Stimulated activated naive B cell treated with anti-CD40 and anti-IgM and Interleukin-4, amounts not matched to agents 10 μg/mL and 1 μg/mL and 100 μg/mL, for 72 hours (primary cell): ENCODE data around the gene TBC1D14.

Source experiments
- ATAC-seq, 2 donors: fragments of 150-1000 bp; cut with Tn5 transposase; replicated peaks; 2 replicates each; pipeline ENCODE4 v1.10.0; 2021; ENCODE audit warnings: moderate library complexity in 1 of 2
- DNase-seq: peaks from one replicate; pipeline ENCODE4 v3.0.0; 2021
- H3K27ac Mint-ChIP-seq: one replicate; pipeline ENCODE4 v1.8.0; 2022; ENCODE audit warnings: mild to moderate bottlenecking, mixed read lengths
- H3K27me3 Mint-ChIP-seq, 2 donors: one replicate each; pipeline ENCODE4 v1.8.0; 2022; ENCODE audit warnings: mixed read lengths in 2 of 2
- H3K36me3 Mint-ChIP-seq, 2 donors: one replicate each; pipeline ENCODE4 v1.8.0; 2022; ENCODE audit warnings: mixed read lengths in 2 of 2, mild to moderate bottlenecking in 1 of 2
- H3K4me1 Mint-ChIP-seq, 2 donors: one replicate each; pipeline ENCODE4 v1.8.0; 2022; ENCODE audit warnings: mixed read lengths in 2 of 2, mild to moderate bottlenecking in 1 of 2
- H3K4me3 Mint-ChIP-seq, 2 donors: one replicate each; pipeline ENCODE4 v1.8.0; 2022; ENCODE audit warnings: mild to moderate bottlenecking in 2 of 2, mixed read lengths in 2 of 2, moderate library complexity in 1 of 2
- H3K9me3 Mint-ChIP-seq, 2 donors: one replicate each; pipeline ENCODE4 v1.8.0; 2022; ENCODE audit warnings: mixed read lengths in 2 of 2, mild to moderate bottlenecking in 1 of 2

The TBC1D14 gene

DNA sequence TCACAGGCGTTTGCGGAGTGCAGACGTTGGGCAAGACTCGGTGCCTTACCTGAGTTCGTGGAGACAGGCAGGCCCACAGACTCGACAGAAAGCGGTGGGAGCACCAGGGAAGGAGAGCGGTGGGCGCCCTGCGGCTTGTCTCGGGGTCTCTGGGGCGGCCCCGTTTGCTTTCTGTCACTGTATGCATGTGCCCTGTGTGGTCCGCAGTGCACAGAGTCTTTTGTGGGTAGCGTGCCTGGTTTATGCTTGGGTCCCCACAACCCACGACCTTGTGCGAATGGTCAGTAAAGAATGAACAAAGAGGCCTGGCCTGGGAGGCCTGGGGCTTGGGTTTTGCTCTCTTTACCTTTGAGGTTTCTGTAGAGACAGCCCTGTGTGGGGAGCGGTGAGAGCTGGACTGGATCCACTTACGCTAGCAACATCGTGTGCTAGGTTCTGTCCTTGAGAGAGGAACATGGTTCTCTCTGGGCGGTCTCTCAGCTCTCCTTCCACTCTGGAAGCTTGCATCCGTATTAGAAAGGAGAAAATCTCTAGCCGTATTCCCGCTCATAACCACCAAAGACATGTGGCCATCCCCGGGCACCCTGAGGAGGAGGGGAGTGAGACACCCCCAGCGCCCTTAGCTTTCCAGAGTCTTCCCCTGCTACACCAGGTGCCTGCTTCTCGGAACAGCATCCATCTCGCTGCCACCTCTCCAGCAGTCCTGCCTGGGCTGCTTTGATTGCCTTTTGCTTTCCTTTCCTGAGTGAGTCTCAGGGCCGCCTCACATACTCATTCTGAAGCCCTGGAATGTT lies 134.7 kb downstream of the TBC1D14 start:
- Mint-ChIP-seq H3K27ac (peak overlapping the region; percentile 90), H3K36me3 (peaks cover 4 to 14% of the 10 kb centered on the region in 2 donors), H3K27me3 (no peaks in the 10 kb centered on the region), H3K4me1 (peaks cover 49 to 64% of the 10 kb centered on the region in 2 donors), H3K9me3 (no peaks in the 10 kb centered on the region), H3K4me3 (peak overlapping the region; percentile 92)
- no peak for DNase-seq
- ATAC-seq = no peak

DNA sequence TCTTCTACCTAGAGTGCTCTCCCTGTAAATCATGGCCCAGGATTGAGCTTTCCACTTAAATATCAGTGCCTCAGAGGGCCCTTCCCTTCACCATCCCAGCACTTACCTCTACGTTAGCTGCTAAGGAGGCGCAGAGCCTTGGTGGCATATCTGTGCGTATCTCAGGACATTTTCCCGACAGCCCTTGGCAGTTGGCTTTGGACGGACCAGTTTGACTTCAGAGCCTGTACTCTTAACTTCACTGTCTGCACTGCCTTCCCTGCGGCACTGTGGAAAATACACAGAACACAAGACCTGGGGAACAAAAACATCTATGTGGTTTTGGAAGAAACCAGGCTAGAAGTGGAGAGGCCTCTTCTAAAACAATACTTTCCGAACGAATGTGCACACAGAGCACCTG lies 135.9 kb downstream of the TBC1D14 start:
- no peak for DNase-seq
- Mint-ChIP-seq H3K4me1 (peaks cover 54 to 70% of the 10 kb centered on the region in 2 donors), H3K27me3 (no peaks in the 10 kb centered on the region), H3K4me3 (peak overlapping the region; percentile 27 to 64), H3K36me3 (peaks cover 7 to 17% of the 10 kb centered on the region in 2 donors), H3K9me3 (no peaks in the 10 kb centered on the region), H3K27ac (no peak overlapping the region)
- no peak for ATAC-seq

DNA sequence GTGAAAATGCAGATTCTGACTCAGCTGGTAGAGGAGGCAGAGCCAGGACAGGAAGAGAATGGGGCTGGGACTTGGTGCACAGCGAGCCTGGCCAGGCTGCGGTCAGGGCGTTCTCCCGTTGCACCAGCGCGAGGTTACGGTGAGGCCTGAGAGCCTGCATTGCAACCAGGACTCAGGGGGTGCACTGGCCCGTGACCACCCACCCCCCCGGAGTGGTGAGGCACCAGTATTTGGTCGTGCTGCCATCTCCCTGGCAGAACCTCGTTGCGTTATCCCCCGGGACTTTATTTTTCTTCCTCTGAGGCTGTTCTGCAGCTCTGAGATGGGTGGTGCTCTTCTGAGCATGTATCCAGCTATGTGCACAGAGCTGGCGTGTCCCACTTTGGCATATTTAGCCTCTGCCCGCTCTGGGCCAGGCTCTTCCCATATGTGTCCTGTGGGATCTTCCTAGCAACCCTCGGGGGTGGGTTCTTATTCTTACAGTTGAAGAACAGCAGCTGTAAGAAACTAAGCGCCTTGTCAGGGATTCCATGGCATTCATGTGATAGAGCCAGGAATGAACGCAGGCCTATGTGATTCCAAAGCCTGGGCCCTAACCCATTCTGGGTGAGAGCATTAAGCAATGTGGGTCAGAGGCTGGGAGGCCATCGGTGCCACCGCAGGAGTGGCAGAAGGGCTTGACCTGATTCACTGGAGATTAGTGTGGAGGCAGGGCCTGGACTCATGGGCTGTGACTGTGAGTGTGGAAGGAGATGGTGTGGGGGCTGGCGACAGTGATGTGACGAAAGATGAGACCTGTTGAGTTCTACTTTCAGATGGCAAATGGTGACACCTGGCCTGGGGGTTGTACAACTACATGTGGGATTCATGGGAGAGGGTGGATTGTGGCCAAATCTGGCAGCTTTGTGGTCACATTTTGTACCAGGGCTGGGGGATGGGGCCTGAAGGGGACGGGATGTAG lies 136.6 kb downstream of the TBC1D14 start:
- H3K4me1 Mint-ChIP-seq = peaks cover 53 to 68% of the 10 kb centered on the region in 2 donors
- H3K27ac Mint-ChIP-seq = peak overlapping the region; percentile 60
- H3K4me3 Mint-ChIP-seq = peak overlapping the region; percentile 33 to 64

DNA sequence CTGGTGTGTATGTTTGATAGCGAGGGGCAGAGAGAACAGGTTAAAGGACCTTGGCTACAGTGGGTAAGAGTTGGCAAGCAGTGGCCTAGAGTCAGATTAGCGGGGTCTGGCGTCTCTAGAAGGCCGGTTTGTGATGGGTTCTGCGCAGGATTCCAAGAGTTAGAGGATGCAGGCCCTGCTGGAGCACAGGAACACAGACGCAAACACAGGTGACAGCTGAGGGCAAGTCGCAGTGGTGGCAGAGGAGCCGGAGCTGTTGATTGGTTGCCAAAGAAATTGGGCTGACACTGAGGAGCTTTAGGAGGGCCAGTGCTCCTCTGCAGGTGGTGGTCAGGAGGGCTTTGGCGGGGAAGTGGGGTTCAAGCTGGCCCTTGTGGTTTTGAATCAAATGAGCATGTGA lies 137.3 kb downstream of the TBC1D14 start:
- Mint-ChIP-seq H3K36me3 (peaks cover 7 to 17% of the 10 kb centered on the region in 2 donors), H3K27ac (peak overlapping the region; percentile 60), H3K4me1 (peaks cover 46 to 61% of the 10 kb centered on the region in 2 donors), H3K9me3 (no peaks in the 10 kb centered on the region), H3K4me3 (no peak overlapping the region), H3K27me3 (no peaks in the 10 kb centered on the region)
- no peak for ATAC-seq
- no peak for DNase-seq

More for the DNA sequence above, 136.6 kb downstream of the TBC1D14 start:
- DNase-seq = peak; percentile 36
- peaks cover 7 to 17% of the 10 kb centered on the region in 2 donors for H3K36me3 Mint-ChIP-seq
- H3K27me3 Mint-ChIP-seq = no peaks in the 10 kb centered on the region
- peak in 1 of 2 donors; percentile 2 for ATAC-seq
- H3K9me3 Mint-ChIP-seq = no peaks in the 10 kb centered on the region

DNA sequence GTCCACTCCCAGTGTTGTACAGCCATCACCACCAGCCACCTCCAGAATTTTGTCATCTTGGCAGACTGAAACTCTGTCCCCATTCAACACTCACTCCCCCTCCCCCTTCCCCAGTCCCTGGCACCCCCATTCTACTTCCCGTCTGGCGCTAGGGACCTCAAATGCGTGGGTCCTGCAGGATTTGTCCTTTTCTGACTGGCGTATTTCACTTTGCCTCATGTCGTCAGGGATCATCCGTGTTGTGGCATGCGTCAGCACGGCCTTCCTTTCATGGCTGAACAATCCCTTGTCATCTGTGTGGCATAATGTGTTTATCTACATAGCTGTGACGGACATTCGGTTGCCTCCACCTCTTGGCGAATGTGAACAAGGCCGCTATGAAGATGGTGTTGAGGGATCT lies 139.0 kb downstream of the TBC1D14 start:
- Mint-ChIP-seq H3K4me1 (peaks cover 47 to 63% of the 10 kb centered on the region in 2 donors), H3K27ac (no peak overlapping the region), H3K4me3 (no peak overlapping the region), H3K27me3 (no peaks in the 10 kb centered on the region), H3K9me3 (no peaks in the 10 kb centered on the region), H3K36me3 (peaks cover 7 to 21% of the 10 kb centered on the region in 2 donors)
- no peak for DNase-seq
- no peak for ATAC-seq

DNA sequence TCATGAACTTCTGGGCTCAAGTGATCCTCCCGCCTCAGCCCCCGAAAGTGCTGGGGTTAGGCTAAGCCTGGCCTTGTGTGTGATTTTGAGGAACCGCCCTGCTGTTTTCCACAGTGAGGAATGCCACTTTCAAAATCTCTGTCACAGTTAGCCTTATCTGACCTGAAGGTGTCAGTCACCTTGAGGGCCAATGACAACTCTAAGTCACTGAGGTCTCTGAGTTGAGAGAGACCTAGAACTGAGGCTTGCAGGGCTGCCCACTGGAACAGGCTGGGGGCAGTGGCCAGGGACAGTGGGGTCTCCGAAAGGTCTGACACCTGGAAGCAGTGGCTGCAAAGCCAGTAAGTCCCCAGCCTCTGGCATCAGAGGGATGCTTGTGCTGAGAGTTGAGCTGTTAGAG lies 139.7 kb downstream of the TBC1D14 start:
- H3K4me3 Mint-ChIP-seq = no peak overlapping the region
- ATAC-seq (no peak), DNase-seq (no peak)
- H3K4me1 Mint-ChIP-seq = peaks cover 48 to 57% of the 10 kb centered on the region in 2 donors
- no peak overlapping the region for H3K27ac Mint-ChIP-seq
- no peaks in the 10 kb centered on the region for H3K27me3 Mint-ChIP-seq
- H3K9me3 Mint-ChIP-seq = no peaks in the 10 kb centered on the region
- peaks cover 13 to 27% of the 10 kb centered on the region in 2 donors for H3K36me3 Mint-ChIP-seq

DNA sequence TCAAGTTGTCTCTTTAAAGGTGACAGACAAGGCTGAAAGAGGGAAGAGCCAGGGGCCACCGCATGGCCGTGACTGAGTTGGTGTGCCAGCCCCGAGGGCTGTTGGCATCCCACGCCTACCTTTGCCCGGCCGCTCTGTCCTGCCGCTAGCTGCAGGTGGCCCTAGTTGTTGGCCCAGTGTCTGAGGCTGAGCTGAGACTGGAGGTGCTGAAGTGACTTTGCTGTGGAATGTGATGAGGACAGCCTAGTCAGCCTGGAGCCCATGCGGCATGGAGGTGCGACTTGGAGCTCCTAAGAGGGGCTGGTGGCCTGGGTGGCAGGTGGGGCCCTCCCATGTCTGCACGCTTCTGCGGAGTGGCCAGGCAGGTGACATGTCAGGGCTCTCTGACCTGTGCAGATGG lies 140.1 kb downstream of the TBC1D14 start:
- H3K27ac Mint-ChIP-seq = peak overlapping the region; percentile 9
- H3K4me3 Mint-ChIP-seq = no peak overlapping the region
- H3K27me3 Mint-ChIP-seq = no peaks in the 10 kb centered on the region
- H3K36me3 Mint-ChIP-seq = peaks cover 17 to 30% of the 10 kb centered on the region in 2 donors
- peaks cover 47 to 53% of the 10 kb centered on the region in 2 donors for H3K4me1 Mint-ChIP-seq
- H3K9me3 Mint-ChIP-seq = no peaks in the 10 kb centered on the region
- no peak for ATAC-seq
- DNase-seq = no peak

DNA sequence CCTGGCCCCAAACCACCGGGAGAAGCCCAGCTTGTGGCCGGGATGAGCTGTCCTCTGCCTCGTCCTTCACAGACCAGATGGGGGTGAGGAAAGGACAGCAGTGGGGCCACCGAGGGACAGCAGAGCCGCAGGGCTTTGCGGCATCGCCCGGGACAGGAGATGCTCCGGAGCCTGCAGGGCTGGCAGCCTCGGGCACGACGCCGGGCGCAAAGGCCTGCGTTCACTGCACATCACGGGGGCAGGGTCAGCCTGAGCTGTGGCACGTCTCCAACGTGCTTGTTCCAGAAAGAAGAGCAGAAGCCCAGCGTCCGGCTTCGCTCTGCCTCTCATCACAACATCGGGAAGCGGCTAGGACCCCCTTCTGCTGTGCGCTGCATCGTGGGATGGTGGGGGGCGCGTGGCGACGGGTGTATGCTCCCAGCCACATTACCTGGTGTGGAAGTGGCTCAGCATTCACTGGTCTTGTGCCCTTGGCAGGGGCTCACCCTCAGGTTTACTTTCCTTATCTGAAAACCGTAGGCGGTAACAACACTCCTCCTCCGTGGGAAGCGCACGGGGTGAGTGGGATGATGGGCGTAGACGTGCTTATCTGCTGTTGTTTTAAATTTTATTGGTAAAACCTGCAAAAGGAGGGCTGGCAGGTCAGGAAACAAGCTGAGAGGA lies 141.0 kb downstream of the TBC1D14 start:
- ATAC-seq (no peak), DNase-seq (no peak)
- Mint-ChIP-seq H3K4me3 (no peak overlapping the region), H3K27ac (no peak overlapping the region), H3K27me3 (no peaks in the 10 kb centered on the region), H3K36me3 (peaks cover 21 to 29% of the 10 kb centered on the region in 2 donors), H3K9me3 (no peaks in the 10 kb centered on the region), H3K4me1 (peaks cover 40 to 44% of the 10 kb centered on the region in 2 donors)

DNA sequence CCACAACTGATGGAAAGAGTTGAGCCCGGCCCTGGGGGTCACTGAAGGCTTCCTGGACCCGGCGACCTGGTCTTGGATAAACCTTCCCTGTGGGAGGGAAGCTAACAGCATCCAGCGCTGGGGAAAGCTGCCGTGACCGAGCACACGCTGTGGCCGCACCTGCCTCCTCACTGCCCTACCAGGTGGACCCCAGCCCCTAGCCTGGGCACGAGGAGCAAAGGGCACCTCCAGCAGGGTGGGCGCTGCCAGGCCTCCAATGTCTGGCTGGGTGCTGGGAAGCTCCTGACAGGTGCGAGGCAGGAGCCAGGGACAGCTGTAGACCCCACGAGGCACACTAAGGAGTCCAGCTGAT lies 141.5 kb downstream of the TBC1D14 start:
- ATAC-seq (no peak), DNase-seq (no peak)
- Mint-ChIP-seq H3K9me3 (no peaks in the 10 kb centered on the region), H3K4me3 (no peak overlapping the region), H3K27me3 (no peaks in the 10 kb centered on the region), H3K36me3 (peaks cover 27 to 30% of the 10 kb centered on the region in 2 donors), H3K27ac (no peak overlapping the region), H3K4me1 (peaks cover 37 to 39% of the 10 kb centered on the region in 2 donors)

DNA sequence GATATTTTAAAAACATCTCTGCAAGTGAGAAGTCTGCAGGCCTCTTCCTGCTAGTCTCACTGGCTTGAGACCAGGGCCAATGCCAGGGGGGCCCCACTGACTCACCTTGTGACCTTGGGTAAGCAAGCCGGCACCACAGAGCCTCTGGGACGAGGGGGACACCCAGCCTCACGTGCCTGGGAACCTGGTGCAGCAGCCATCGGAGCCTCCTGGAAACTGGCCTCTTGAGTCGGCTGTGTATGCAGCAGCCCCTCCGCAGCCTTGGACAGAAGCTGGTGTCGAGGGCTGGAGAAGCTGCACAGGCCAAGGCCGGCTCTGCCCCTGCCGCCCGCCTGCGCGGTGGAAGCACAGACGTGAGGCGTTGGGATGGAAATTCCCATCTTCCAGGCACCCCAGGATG lies 142.3 kb downstream of the TBC1D14 start:
- Mint-ChIP-seq H3K4me3 (no peak overlapping the region), H3K36me3 (peaks cover 28 to 31% of the 10 kb centered on the region in 2 donors), H3K27ac (no peak overlapping the region), H3K27me3 (no peaks in the 10 kb centered on the region), H3K4me1 (peaks cover 29 to 31% of the 10 kb centered on the region in 2 donors), H3K9me3 (no peaks in the 10 kb centered on the region)
- DNase-seq (no peak), ATAC-seq (no peak)

DNA sequence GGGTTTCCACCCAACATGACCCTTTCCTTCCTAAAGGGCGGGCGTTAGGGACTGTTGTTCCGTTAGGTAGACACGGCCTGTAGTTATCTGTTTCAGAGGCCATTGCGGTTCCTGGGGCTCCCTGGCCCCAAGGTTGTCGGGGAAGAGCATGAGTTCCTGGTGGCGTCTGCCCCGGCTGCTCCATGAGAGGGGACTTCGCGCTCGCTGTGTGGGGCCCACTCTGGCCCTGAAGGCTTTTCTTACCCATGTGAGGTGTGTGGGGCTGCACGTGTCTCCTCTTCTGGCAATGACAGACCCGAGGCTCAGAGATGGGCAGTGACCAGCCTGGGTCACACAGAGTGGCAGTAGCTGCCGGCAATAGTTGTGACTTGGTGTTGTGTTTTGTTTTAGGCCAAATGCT lies 142.7 kb downstream of the TBC1D14 start:
- Mint-ChIP-seq H3K36me3 (peaks cover 27 to 28% of the 10 kb centered on the region in 2 donors), H3K4me1 (peaks cover 25 to 27% of the 10 kb centered on the region in 2 donors), H3K27me3 (no peaks in the 10 kb centered on the region), H3K9me3 (no peaks in the 10 kb centered on the region), H3K4me3 (no peak overlapping the region), H3K27ac (peak overlapping the region; percentile 14)
- ATAC-seq = no peak
- no peak for DNase-seq

DNA sequence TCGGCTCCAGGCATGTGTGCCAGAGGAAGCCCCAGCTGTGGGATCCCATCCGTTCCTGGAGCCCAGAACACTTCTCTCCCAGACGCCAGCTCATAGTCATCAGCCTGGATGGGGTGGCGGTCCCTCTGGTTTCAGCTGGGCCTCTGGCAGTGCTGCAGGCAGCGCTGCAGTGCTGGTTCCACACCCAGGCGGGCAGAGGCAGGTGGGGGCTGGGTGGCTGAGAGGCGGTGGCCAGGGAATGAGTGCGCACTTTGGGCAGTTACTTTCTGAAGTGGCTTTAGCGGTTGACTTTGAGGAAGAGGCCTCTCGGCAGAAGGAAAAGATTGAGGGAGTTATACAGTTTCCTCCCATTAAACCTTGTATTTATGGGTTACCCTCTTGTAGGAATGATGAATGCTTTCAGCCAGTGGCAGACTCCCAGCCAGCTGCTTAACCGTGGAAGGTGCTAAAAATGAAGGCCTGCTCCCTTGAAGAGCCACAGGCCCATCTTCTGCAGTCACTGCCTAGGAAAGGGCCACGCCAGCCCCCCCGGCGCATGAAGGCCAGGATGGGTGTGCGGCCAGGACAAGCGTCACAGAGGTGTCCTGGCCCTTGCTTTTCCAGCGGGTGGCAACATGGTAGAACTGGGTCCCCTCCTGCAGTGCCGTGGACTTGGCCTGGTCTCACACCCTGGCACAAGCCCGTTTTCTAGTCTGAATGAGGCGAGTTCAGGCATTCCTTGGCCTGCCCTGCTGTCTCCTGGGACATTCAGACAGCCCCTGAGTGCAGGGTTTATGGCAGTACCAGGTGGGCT lies 143.5 kb downstream of the TBC1D14 start:
- DNase-seq (no peak), ATAC-seq (peak; percentile 23 to 41)
- H3K4me3 Mint-ChIP-seq = no peak overlapping the region
- H3K27me3 Mint-ChIP-seq = no peaks in the 10 kb centered on the region
- peaks cover 26 to 29% of the 10 kb centered on the region in 2 donors for H3K36me3 Mint-ChIP-seq
- H3K9me3 Mint-ChIP-seq = no peaks in the 10 kb centered on the region
- H3K4me1 Mint-ChIP-seq = peaks cover 21 to 22% of the 10 kb centered on the region in 2 donors
- H3K27ac Mint-ChIP-seq = peak overlapping the region; percentile 80

DNA sequence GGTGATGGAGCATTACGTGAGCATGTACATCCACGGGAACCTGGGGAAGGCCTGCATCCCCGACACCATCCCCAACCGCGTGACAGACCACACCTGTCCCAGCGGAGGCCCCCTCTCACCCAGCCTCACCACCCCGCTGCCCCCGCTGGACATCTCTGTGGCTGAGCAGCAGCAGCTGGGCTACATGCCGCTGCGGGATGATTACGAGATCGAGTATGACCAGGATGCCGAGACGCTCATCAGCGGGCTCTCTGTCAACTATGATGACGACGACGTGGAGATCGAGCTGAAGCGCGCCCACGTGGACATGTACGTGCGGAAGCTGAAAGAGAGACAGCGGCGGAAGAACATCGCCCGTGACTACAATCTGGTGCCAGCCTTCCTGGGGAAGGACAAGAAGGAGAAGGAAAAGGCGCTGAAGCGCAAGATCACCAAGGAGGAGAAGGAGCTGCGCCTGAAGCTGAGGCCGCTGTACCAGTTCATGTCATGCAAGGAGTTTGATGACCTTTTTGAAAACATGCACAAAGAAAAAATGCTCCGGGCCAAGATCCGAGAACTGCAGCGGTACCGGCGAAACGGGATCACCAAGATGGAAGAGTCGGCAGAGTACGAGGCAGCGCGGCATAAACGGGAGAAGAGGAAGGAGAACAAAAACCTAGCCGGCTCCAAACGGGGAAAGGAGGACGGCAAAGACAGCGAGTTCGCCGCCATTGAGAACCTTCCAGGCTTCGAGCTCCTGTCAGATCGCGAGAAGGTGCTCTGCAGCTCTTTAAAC lies 144.7 kb downstream of the TBC1D14 start:
- DNase-seq (no peak), ATAC-seq (no peak)
- H3K4me3 Mint-ChIP-seq = no peak overlapping the region
- H3K36me3 Mint-ChIP-seq = peaks cover 23 to 29% of the 10 kb centered on the region in 2 donors
- H3K27me3 Mint-ChIP-seq = no peaks in the 10 kb centered on the region
- no peaks in the 10 kb centered on the region for H3K9me3 Mint-ChIP-seq
- peak overlapping the region; percentile 71 for H3K27ac Mint-ChIP-seq
- H3K4me1 Mint-ChIP-seq = peaks cover 21 to 27% of the 10 kb centered on the region in 2 donors
